SH-SY5Y (cell line): ENCODE measurements around the gene FAM135A.

ENCODE experiments used
- GATA2 ChIP-seq: IDR thresholded peaks from 2 replicates; pipeline ENCODE4 v1.6.1; 2011; ENCODE audit warnings: mild to moderate bottlenecking, low read depth, low read length
- GATA3 ChIP-seq: IDR thresholded peaks from 2 replicates; pipeline ENCODE4 v1.6.1; 2011; ENCODE audit warnings: low read depth, mild to moderate bottlenecking, low read length, moderate library complexity

DNA sequence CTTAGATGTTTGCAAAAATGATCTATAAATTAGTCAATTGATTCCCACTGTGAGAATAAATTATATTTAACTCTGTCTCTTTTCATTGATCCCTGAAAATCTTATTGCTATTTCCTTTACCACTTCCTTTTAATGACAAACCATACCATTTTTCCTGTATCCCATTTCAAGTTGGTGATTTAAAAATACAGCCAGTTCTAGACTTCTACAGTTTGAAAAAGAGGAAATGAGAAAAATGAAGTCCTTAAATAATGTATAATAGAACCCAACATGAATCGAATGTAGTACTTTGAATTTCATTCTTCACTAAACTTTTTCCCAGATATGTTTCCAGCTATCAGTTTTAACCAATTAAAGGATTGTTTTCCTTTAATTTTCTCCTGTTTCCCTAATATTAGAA is 124.0 kb downstream of the FAM135A start:
- TF ChIP-seq GATA3 (no peak), GATA2 (no peak)
